ENCODE results near the gene PRICKLE1.

PRICKLE1 gene

DNA sequence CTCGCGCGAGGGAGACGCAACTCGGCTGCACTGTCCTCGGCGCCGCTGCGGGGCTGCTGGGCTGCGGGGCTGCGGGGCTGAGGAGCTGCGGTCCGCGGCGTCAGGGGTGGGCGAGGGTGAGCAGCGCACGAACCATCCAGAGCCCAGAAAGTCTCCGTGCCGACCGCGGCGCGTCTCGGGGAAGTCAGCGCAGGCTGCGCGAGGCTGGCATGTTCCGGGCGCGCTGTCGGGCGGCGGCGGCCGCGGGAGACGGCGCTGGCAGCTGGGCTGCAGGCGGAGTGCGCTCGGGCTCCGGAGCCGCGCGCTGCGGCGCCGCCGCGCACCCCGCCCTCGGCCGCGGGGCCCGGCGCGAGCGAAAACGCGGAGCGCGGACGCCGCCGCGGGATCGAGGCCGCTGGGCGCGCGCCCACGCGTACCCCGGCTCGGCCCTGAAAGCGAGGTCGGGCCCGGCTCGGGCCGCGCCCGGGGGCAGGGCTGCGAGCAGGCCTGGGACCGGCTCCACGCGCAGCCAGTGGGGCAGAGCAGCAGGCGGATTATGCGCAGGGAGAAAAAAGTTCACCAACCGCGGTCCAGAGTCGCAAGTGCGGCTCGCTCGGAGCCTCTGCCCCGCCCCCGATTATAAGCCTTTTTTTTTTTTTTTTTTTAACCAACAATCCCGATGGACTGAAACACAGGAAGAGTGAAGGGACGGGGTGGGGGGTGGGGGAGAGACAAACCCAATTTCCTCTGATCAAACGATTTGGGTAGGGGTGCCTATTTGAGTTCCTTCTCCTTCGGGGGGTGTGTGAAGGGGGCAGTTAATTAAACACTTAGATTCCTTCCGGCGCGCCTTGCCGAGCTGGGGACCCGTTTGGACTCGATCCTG is at the start of gene PRICKLE1:
PRICKLE1 (minus strand) TSS at position 282 of the 865 bp plus-strand sequence. CDS start 117,230 bp downstream, outside the sequence.
- DNase-seq, result no peak

DNA sequence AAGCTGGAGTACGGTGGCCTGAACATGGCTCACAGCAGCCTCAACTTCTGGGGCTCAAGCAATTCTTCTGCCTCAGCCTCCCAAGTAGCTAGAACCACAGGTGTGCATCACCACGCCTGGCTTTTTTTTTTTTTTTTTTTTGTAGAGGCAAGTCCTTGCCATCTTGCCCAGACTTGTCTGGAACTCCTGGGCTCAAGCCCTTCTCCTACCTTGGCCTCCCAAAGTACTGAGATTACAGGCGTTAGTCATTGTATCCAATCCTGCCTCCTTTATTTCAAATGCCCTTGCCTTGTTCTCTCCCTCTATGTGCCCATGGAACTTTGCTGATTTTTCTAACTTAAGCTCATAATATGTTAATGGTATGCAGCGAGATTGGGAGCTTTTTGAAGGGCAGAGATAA is 49.2 kb upstream of the PRICKLE1 start:
- no peak for DNase-seq

DNA sequence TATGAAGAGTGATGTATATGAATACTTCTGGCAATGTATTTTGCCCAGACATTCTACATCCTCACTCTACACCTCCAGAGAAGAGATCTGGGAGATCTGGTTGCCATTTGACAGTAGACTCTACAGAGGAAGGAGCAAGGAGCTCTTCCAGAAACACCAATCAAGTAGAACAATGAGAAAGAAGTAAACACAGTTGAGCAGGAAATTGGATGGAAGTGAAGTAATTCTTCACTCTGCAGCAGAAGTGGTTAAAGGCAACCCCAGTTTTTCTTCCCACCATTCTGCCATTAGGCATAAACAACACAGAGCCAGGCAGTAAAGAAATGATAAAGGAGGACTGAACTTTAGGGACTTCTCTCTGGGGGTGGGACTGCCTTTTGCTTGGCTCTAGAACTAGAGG is 48.5 kb upstream of the PRICKLE1 start:
- no peak for DNase-seq

DNA sequence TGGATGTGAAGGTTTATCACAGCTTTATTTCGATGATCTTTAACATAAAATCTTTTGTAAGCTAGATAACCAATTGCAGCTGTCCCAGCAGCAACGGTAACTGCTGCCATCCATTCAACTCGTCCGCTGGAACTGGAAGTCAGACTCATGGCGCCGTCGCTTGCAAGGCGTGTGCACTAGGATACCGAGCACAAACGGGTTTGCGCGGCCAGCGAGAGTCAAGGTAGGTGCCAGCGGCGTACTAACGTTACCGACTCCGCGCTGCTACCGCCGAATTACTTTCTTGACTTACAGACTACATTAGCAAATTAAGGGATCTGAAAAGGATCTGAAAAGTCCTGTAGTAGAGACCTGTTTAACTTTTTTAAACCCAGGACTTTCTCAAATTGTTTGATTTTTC is 47.4 kb upstream of the PRICKLE1 start:
- DNase-seq, result no peak

DNA sequence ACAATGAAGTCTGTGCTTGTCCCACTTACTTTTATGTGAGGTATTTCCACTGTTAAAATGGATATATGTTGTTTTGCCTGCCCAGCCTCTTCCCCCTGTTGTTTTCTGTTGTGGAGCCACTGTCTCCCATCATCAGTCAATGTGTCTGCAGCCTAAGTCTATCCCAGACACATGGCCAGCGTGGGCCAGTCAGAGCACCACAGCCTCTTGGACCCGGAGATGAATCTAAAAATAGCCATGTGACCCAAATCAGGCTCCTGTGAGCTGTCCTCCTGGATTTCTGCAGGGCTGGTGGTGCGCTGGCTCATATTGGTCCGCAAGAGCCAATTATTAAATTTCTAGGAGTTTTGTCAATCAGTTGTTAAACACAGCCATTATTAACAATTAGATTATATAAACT is 44.0 kb upstream of the PRICKLE1 start:
- no peak for DNase-seq

DNA sequence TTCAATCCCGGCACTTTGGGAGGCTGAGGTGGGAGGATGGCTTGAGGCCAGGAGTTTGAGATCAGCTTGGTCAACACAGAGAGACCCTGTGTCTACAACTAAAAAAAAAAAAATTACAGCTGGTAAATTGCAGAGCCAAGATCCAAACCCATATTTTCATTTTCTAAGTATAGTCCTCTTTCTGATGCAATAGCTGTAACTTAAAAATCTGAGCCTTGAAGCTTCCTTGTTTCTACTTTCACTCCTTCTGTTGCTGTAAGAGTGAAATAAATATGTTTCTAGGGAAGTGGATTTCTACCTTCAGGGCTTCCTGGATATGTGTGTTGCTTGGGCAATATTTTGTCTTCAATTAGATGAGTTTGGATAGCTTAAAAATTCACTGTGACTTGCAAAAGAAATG is 42.0 kb upstream of the PRICKLE1 start:
- DNase-seq, result no peak

DNA sequence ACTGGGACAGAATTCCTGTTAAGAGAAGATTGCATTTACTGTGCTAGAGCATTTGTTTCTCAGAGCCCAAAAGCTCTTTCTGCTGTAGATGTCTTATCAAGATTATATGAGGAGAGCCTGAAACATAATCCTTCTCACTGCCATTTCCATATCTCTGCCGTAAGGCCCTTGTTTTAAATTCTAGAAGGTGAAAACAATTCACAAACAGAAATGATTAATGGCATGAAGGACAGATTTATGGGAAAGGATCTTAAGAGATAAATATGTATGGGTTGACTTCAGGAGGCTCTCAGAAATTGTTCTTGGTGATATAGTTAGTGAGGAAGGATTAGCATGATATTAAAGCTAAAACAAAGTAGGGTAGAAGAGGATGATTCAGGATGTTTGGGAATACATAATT is 40.8 kb upstream of the PRICKLE1 start:
- no peak for DNase-seq

DNA sequence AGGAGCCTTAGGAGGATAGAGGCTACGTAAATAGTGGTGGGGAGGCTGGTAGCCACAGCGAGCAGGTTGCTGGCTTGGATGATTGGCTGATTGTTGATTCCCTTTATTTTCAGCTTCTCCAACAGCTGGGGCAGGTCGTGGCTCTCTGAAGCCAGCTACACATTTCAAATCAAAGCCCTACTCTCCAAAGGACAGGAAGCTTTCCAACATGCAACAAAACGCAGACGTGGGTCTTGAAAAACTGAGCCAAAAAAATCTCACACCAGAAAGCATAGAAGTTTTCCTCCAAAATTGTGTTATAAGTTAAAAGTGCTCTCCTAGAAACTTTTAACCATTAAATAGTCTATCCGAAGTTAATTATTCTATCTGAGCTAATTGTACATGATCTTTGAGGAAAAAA is 37.6 kb upstream of the PRICKLE1 start:
- DNase-seq, result no peak

DNA sequence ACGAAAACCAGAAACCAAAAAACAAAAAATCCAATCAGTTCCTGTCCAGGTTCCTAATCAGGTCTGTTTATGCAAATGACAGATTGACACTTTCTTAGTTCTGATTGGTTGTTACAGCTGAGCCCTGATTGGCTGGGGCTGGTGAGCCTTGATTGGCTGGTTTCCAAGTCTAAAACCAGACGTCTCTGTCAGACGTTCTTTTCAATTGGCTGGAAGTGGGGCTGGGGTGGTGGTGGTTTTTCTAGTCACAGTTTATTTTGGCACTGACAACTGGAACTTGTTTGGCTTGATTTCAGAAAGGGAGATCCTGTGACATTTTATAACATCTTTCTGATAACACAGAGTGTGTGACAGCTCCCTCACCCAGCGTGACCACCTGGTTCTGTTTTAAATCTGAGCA is 36.1 kb upstream of the PRICKLE1 start:
- DNase-seq, result no peak

DNA sequence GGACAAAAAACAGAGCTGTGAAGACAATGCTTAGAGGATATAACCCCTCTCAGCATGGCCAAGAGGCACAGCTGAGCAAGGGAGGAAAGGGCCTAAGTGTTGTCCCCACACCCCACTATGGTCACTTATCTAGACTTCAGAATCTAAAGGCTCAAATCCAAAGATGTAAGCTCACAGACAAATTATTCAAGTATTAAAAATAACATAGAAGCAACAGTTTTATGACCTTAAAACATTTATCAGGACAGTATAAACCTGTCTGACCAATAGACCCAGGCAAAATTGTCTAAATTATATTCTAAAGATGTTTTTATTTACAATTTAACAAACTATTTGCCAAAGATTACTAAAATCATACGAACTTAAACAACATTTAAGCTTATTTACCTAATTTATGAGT is 28.1 kb upstream of the PRICKLE1 start:
- DNase-seq, result no peak

DNA sequence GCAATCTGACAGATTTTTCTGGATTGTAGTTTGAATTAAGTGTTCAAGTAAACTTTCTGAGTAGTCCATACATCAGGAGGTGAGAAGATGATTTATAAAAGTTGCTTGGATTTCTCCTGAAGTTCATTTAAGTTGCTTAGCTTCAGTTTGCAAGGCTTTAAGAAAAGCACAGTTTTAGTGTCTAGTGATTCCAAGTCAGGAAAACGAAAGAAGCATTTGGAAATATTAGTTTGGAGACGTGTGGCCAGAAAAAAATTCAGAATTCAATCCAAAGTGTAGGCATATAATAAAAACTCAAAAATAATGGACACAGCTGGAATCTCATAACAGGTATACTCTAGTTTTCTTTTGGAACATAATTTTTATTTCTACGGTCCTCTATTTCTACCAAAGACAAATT is 25.5 kb upstream of the PRICKLE1 start:
- no peak for DNase-seq

DNA sequence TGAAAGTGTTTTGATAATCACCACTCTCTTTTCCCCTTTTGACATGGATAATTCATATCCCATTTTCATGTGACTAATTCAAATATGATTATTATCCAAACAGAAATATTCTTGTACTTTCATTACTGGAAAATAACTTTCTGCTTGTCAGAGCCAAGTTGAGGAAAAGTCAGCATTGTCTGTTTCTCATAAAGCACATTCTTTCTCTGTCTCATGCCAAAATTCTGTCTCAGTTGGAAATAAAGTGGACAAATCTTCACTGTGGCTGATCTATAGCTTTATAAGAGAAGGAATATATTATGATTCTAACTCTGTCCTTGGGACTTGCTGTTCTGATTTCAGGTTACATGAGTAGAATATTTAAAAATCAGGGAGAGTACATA is 22.7 kb upstream of the PRICKLE1 start:
- DNase-seq, result no peak

DNA sequence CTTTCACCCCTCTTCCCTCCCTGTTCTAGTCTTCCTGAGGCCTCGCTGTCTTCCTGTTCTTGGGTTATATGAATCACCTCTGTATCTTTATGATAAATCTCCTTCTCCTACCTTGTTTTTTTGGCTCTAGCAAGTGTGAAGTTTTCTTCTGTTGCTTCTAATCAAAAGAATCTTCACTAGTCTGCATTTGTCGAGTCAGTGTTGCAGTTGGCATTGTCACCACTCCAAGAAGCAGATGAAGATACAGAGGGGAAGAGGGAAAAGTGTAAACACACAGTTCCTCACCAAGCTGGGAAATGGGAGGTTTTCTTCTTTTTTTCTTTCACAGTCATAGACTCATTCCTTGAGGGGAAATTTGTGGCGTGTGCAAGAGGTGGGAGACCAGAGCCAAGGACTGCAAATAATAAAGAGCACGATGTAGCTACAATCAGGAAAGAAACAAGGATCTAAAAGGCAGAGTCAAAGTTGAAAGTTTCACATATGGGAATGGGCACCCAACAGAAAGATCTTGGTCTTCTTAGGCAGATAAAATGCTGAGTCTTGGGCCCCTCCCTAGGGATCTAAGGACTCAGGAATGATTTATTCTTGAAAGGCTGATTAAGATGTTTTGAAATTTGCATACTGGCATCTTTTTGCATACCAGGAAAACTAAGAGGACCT is 22.2 kb upstream of the PRICKLE1 start:
- no peak for DNase-seq

DNA sequence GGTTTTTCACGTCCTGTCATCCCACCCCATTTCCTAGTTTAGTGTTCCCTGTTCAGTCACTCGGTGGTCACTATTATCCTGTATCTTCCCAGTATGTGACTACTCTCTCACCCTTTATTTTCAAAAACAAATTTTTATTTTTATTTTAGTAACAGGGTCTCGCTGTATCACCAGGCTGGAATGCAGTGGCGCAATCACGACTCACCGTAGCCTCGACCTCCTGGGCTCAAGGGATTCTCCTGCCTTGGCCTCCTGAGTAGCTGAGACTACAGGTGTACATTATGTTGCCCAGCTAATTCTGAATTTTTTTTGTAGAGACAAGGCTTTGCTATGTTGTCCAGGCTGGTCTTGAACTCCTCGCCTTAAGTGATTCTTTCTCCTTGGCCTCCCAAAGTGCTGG is 20.1 kb upstream of the PRICKLE1 start:
- DNase-seq, result no peak

DNA sequence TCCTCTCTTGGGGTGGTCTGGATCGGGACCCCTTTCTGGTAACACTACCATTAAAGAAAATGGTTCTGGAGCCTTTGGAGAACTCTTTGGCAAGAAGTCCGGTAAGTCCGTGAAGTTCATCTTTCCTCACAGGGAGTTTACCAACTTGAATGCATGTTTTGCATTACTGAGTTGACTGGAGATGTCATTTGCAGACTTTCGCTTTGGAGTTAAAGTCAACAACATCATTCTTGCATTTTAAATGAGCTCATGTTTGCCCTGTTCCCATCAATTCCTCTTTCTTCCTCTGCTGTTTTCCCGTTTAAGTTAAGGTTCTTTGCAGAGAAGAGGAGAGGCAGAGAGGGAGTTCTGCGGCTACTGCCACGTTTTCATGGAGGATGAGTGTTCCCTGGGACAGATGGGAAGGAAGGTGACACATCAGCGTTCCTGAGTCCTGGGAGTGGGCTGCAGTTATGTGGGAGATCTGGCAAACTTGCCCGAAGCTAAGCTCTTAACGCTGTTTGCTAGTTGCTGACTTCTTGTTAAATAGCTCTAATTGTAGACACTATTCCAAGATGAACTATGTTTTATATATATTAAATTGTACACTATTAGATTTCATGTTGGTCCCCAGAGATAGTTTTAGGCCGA is 18.8 kb upstream of the PRICKLE1 start:
- DNase-seq, result no peak

DNA sequence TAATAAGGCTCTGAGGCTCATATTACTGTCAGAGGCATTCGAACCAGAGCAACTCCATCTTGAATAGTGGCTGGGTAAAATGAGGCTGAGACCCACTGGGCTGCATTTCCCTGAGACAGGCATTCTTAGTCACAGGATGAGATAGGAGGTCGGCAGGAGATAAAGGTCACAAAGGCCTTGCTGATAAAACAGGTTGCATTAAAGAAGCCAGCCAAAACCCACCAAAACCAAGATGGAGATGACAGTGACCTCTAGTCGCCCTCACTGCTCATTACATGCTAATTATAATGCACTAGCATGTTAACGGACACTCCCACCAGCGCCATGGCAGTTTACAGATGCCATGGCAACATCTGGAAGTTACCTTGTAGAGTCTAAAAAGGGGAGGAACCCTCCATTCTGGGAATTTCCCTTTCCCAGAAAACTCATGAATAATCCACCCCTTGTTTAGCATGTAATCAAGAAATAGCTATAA is 18.1 kb upstream of the PRICKLE1 start:
- DNase-seq, result no peak

DNA sequence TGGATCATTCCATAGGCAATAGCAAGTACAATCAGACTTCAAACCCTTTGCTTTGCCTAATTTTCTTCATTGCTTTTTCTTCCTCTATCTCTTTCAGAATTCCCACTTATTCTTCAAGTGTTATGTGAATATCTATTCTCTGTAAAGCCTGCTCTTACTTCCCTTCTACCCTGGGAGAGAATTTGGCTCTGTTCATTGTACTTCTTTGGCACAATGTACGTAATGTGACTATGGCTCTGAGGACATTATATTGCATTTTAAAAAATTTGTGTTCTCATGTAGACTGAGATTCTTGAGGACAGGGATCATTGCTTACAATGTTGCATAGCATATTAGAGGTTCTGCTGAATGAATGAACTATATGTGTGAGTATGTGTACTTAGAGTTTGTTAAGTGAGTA is 16.9 kb upstream of the PRICKLE1 start:
- no peak for DNase-seq

DNA sequence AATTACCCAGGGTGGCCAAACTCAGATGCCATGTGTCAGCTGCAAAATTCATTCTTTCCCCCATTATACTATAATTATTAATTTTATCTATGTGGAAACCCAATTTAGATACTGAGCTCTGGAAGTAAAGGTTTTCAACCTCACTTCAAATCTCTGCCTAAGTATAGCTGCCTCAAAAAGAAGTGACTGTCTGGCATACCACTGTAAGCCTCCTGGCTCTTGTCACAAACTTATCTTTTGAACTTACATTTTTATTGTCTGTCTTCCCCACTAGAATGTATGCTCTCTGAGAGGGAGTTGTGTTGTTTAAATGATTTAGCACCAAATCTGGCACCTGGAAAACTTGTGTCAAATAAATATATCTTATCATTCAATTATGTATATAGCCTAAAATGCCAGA is 16.1 kb upstream of the PRICKLE1 start:
- DNase-seq, result no peak

DNA sequence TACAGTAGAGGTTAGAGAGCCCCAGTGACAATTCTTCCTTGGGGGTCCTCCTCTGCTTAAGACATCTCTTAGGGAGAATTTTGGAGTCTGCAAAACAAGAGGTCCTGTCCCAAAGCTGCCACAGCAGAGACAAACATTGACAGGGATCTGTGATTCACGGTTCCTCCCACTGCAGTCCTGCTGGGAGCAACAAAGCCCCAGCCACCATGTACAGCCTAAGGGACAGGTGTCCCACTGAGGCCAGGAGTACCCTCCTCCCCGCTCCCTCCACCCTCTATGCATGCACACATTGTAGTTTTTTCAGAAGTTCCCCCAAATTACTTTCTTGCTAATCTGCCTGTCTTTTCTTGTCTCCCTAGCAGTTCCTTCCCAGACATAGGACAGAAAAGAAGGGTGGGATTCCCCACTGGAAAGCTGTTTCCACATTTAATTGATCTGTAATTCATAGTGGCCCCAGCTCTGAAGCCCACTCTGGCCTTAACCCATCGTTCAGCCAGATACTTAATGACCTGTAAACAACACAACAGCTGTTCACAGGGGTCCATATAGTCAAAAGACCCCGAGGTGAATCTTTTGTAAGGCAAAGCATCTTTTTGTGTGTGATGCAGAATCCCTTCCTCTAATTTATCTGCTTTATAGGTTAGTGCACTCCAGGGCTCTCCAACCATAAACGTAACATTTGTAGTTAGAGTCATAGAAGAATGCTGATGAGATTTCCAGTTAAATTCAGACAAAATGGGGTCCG is 13.9 kb upstream of the PRICKLE1 start:
- DNase-seq, result no peak

DNA sequence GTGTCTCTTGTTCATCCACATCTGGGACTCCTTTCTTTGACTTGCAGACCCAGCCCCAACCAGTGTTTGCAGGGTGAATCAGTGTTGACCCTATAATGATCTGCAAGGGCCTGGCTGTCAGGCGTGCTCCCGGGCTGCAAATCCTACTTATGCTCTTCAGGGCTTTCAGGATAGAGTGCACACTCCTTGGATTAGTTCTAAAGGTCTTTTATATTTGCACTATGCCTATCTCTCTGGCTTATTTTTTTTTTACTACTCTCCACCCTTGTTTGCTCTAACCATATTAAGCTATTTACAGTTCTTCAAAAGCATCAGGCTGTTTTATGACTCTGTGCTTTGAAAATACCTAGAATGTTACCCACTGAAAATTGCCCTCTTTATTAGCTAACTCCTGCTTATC is 4.3 kb upstream of the PRICKLE1 start:
- no peak for DNase-seq

DNA sequence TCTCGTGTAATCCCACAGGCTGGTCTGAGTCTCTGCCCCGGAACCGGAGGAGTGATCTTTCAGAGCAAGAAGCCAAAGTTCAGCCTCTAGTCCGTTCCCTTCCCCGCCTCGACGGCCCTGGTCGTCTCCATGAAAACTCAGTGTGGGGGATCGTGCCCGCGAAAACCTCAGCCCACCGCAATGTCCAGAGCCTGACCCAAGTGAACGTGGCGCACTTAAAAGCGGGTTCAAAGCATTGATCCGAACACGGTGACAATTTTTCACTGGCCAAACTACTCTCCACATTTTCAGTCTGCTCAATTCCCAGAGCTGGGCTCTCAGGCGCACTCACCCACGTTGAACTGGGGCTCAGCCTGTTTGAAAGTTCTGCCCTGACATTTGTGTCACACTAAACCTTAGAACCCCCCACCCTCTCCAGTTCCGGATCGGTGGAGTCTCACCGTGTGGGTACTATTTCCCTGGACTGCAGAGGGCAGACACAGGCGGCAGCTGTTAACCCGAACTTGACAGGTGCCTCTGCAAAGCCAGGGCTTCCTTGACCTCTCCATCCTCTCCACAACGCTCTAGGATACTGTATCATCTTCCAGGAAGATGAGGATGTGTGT is 886 bp upstream of the PRICKLE1 start:
- DNase-seq, result no peak

DNA sequence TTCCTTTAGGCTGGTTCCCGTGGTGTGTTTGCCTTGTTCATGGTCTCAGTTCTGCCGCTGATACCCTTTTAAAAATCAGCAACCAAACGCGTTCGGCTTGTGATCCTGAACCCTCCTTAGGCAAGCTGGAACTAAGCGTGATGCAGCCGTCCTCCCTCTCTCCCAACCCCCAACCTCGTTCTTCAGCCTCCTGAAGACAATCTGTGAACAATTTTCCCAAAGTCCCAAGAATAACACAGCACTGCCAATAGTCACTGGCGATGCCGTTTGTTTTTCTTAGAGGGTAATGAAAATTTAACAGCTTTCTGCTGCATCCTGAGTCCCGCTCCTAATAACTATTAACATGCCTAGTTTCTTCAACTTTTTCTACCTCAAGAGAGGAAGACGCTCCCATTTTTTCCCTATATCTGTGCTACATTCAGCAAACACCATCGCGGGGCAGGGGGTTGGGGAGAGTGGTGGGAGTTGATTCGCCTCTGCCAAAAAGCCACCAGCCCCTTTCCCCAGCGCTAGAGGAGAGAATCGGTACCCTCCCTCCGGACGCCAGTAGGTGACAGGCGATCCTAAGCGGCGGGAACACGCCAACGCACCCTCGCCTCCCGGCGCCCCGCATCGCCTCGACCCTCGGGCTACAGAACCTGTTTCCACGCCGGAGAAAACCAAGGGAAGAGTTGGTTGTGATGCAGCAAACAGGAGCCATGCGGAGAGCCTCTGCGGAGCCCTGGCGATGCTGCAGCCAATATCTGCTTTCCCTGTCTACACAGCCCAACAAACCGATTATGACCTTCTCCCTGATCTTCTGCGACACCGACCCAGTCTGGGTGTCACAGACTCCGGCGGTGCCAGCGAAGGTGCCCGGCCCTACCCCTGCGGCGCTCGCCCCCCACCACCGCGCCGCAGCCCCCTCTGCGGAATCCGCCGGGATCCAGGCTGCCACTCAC is 752 bp downstream of the PRICKLE1 start:
- no peak for DNase-seq
